ENCODE results near the gene AK5. TPM values are rescaled to one million over a fixed set of nuclear protein-coding genes. Genes with fewer than 3 reads are reported as not detected.
"Not testable (repeated sequence)": the region's sequence is repeated elsewhere in the genome, so short reads cannot be mapped to it uniquely, and the experiment has no call there.

The AK5 gene
- total and polyA plus RNA-seq, 11 donors, result 0.14 to 0.91 (median 0.40) TPM; not detected in 2

DNA sequence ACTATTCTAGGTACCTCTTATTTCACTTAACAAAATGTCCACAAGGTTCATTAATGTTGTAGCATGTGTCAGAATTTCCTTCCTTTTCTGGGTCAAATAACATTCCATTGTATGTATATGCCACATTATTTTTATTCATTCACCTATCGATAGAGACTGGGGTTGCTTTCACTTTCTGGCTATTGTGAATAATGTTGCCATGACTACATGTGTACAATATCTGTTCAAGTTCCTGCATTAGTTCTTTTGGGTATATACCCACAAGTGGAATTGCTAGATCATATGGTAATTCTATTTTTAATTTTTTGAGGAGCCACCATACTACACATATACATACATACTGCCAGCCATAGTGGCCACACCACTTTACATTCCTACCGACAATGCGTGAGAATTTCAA lies 242.2 kb downstream of the AK5 start:
- no peak for ATAC-seq

DNA sequence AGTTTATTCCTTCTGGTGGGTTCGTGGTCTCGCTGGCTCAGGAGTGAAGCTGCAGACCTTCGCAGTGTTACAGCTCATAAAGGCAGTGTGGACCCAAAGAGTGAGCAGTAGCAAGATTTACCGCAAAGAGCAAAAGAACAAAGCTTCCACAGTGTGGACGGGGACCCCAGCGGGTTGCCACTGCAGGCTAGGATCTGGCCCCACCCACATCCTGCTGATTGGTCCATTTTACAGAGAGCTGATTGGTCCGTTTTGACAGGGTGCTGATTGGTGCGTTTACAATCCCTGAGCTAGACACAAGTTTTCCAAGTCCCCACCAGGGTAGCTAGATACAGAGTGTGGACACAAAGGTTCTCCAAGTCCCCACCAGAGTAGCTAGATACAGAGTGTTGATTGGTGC lies 249.3 kb downstream of the AK5 start:
- not testable (repeated sequence) for H3K36me3 ChIP-seq, H3K27ac ChIP-seq, H3K4me3 ChIP-seq, H3K4me1 ChIP-seq, DNase-seq, H3K27me3 ChIP-seq, ATAC-seq, H3K9me3 ChIP-seq
- intact Hi-C loops (cut with DNase I), result loop anchor here in 6 of 10 donors (5.0 to 10.0 kb wide), 3 partner anchors 384 to 1376 kb away; no protein-coding TSS in a partner anchor
- WGBS, 4 donors, result 94 to 96% (median 95%) methylated on average over 6 to 8 of the region's 8 CpGs

More for the DNA sequence above, 242.2 kb downstream of the AK5 start:
- Histone ChIP-seq H3K4me3 (no peak overlapping the region), H3K36me3 (no peaks in the 10 kb centered on the region), H3K4me1 (no peaks in the 10 kb centered on the region), H3K27ac (no peak overlapping the region), H3K9me3 (peaks cover 0 to 7% (median 0%) of the 10 kb centered on the region in 12 donors), H3K27me3 (no peaks in the 10 kb centered on the region)
- DNase-seq, result no peak
- 90 to 94% (median 92%) methylated on average over 3 of the region's 3 CpGs for WGBS, 4 donors
- intact Hi-C loops (cut with DNase I), result no loop called here
- TF ChIP-seq, protein P1, sequence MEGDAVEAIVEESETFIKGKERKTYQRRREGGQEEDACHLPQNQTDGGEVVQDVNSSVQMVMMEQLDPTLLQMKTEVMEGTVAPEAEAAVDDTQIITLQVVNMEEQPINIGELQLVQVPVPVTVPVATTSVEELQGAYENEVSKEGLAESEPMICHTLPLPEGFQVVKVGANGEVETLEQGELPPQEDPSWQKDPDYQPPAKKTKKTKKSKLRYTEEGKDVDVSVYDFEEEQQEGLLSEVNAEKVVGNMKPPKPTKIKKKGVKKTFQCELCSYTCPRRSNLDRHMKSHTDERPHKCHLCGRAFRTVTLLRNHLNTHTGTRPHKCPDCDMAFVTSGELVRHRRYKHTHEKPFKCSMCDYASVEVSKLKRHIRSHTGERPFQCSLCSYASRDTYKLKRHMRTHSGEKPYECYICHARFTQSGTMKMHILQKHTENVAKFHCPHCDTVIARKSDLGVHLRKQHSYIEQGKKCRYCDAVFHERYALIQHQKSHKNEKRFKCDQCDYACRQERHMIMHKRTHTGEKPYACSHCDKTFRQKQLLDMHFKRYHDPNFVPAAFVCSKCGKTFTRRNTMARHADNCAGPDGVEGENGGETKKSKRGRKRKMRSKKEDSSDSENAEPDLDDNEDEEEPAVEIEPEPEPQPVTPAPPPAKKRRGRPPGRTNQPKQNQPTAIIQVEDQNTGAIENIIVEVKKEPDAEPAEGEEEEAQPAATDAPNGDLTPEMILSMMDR (IDR thresholded peaks at IDR 0.05), result no peak

DNA sequence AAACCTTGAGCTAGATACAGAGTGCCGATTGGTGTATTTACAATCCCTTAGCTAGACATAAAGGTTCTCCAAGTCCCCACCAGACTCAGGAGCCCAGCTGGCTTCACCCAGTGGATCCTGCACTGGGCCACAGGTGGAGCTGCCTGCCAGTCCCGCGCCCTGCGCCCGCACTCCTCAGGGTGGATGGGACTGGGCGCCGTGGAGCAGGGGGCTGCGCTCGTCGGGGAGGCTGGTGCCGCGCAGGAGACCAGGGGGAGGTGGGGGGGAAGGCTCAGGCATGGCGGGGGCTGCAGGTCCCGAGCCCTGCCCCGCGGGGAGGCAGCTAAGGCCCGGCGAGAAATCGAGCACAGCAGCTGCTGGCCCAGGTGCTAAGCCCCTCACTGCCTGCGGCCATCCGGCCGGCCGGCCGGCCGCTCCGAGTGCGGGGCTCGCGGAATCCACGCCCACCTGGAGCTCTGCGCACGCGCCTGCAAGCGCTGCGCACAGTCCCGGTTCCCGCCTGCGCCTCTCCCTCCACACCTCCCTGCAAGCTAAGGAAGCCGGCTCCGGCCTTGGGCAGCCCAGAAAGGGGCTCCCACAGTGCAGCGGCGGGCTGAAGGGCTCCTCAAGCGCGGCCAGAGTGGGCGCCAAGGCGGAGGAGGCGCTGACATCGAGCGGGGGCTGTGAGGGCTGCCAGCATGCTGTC lies 249.9 kb downstream of the AK5 start:
- not testable (repeated sequence) for H3K9me3 ChIP-seq, H3K4me3 ChIP-seq, H3K4me1 ChIP-seq, H3K36me3 ChIP-seq, DNase-seq, ATAC-seq, H3K27ac ChIP-seq, H3K27me3 ChIP-seq
- intact Hi-C loops (cut with DNase I), result loop anchor here in 6 of 10 donors (2.0 to 10.0 kb wide), 4 partner anchors 383 to 1377 kb away; no protein-coding TSS in a partner anchor
- WGBS, 4 donors, result 95 to 96% (median 95%) methylated on average over 26 to 49 of the region's 49 CpGs

DNA sequence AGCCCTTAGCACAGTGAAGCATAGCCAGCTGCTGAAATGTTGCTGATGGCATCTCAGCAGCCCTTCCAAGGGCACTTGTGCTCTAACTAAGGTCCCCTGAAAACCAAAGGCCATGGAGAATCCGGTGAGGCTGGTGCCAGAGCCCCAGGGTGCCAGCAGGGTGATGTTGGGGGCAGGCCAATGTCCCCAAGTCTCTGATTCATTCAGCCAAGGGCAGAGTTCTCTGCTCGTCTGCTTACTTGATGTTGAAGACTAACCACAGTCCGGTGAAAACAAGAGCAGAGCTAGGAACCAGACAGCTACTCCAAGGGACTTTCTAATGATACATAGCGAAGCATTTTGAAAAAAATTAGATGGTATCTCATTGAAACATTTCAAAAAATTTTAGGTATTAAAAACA lies 250.8 kb downstream of the AK5 start:
- no peaks in the 10 kb centered on the region for H3K9me3 ChIP-seq
- TF ChIP-seq POLR2A (IDR thresholded peaks at IDR 0.05), result no peak
- TF ChIP-seq, protein P1 (IDR thresholded peaks at IDR 0.05), result no peak
- DNase-seq, result no peak
- no peaks in the 10 kb centered on the region for H3K36me3 ChIP-seq
- H3K4me3 ChIP-seq, result no peak overlapping the region
- H3K27me3 ChIP-seq, result no peaks in the 10 kb centered on the region
- intact Hi-C loops (cut with DNase I), result loop anchor here in 7 of 10 donors (1.0 to 10.0 kb wide), 5 partner anchors 384 to 1378 kb away; no protein-coding TSS in a partner anchor
- H3K4me1 ChIP-seq, result peaks cover 0 to 8% (median 0%) of the 10 kb centered on the region in 12 donors
- 85 to 93% (median 90%) methylated on average over 4 of the region's 4 CpGs for WGBS, 4 donors
- H3K27ac ChIP-seq, result no peak overlapping the region
- ATAC-seq, result no peak

DNA sequence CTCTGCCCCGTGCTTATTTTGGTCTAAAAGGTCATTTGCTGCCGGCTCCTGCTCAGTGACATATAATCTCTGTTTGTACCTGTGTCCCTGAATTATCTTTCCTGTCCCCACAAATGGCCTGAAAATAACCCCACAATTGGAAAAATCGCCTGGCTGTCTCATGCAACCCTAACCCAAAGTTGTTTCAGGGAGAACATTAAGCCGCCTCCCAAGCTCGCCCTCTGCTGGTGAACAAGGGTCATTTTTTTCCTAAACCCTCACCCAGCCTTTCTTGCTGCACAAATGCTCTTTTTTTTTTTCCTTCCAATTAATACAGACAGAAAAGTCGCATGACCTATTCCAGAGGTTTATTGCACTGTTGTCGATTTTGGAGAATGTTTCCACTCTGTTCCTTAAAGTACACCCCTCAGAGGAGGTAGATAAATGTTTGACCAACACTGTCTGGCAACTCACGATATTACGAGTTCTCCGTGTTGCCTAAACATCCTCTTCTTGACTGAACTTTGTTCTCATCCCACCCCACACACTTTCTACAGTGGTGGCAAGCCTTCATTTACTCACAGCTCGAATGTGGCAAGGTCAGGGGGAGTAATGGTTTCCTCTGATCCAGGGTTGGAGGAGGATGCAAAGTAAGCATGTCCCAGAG lies 252.0 kb downstream of the AK5 start:
- no peak for TF ChIP-seq POLR2A (IDR thresholded peaks at IDR 0.05)
- TF ChIP-seq, protein P1 (IDR thresholded peaks at IDR 0.05), result peak; percentile 74 to 87 (median 83)
- H3K9me3 ChIP-seq, result no peaks in the 10 kb centered on the region
- peaks cover 0 to 8% (median under 1%) of the 10 kb centered on the region in 12 donors for H3K4me1 ChIP-seq
- H3K36me3 ChIP-seq, result no peaks in the 10 kb centered on the region
- DNase-seq (peak in 4 of 5 donors; percentile 45 to 57 (median 51)), ATAC-seq (peak; percentile 57 to 71 (median 64))
- H3K27ac ChIP-seq, result no peak overlapping the region
- intact Hi-C loops (cut with DNase I), result loop anchor here in 7 of 10 donors (1.0 to 10.0 kb wide), 5 partner anchors 385 to 1379 kb away; no protein-coding TSS in a partner anchor
- no peak overlapping the region for H3K4me3 ChIP-seq
- WGBS, 4 donors, result 34 to 40% (median 37%) methylated on average over 11 of the region's 11 CpGs
- no peaks in the 10 kb centered on the region for H3K27me3 ChIP-seq
